HEK293 (cell line): ENCODE results near the gene JMJD7.

ENCODE experiments used
- CTCF ChIA-PET: fragments of 350-600 bp; formaldehyde crosslinking; extraction: SDS; loops from one replicate; lab custom pipeline; 2021; ENCODE audit warnings: antibody characterized with exemption; lab: Yijun Ruan, JAX
- POLR2A ChIA-PET: fragments of 300-600 bp; formaldehyde crosslinking; extraction: SDS; loops from one replicate; lab custom pipeline; 2020; ENCODE audit warnings: antibody characterized with exemption, inconsistent platforms; lab: Yijun Ruan, JAX
- H3K27ac ChIP-seq: fragments of 200-500 bp; sonication (Bioruptor generic); 2 replicates; pipeline ENCODE4 v1.5.1; 2014; ENCODE audit warnings: low read depth, low read length, control low read depth, inconsistent platforms; ENCODE audit errors: extremely low read depth
- H3K36me3 ChIP-seq, 2 experiments: fragments of 200-500 bp in 1 of 2; sonication (Bioruptor generic) in 1 of 2; 1 replicate in 1 of 2; 2 replicates in 1 of 2; pipeline ENCODE4 v1.5.1; 2014 to 2017; ENCODE audit warnings: inconsistent platforms in 2 of 2, low read length in 2 of 2; ENCODE audit not compliant: control insufficient read depth in 2 of 2, insufficient read depth in 1 of 2
- H3K4me1 ChIP-seq: fragments of 200-500 bp; sonication (Bioruptor generic); 2 replicates; pipeline ENCODE4 v1.5.1; 2014; ENCODE audit warnings: mild to moderate bottlenecking, low read length, inconsistent platforms; ENCODE audit not compliant: control insufficient read depth, insufficient read depth
- H3K4me3 ChIP-seq: 2 replicates; pipeline ENCODE4 v1.5.1; 2011; ENCODE audit warnings: low read depth, mild to moderate bottlenecking, control low read depth, low read length, moderate library complexity
- H3K9me3 ChIP-seq: fragments of 200-500 bp; sonication (Bioruptor generic); 2 replicates; pipeline ENCODE4 v1.5.1; 2014; ENCODE audit warnings: low read depth, low read length, inconsistent platforms; ENCODE audit not compliant: control insufficient read depth, insufficient read depth
- BCL11A ChIP-seq: fragments of 450-650 bp; formaldehyde crosslinking; IDR thresholded peaks from 2 replicates; pipeline ENCODE4 v1.5.1; 2016; ENCODE audit warnings: low read depth, missing biosample characterization, missing genetic modification characterization
- KLF17 ChIP-seq: fragments of 450-650 bp; formaldehyde crosslinking; IDR thresholded peaks from 2 replicates; pipeline ENCODE4 v1.5.1; 2016; ENCODE audit warnings: missing biosample characterization, missing genetic modification characterization
- PRDM2 ChIP-seq: fragments of 450-650 bp; formaldehyde crosslinking; IDR thresholded peaks from 2 replicates; pipeline ENCODE4 v1.5.1; 2016; ENCODE audit warnings: missing biosample characterization, missing genetic modification characterization, borderline replicate concordance
- REPIN1 ChIP-seq: fragments of 450-650 bp; formaldehyde crosslinking; IDR thresholded peaks from 2 replicates; pipeline ENCODE4 v1.5.1; 2017; ENCODE audit warnings: missing biosample characterization, missing genetic modification characterization, low read depth
- YY1 ChIP-seq: fragments of 450-650 bp; formaldehyde crosslinking; IDR thresholded peaks from 2 replicates; pipeline ENCODE4 v1.5.1; 2018; ENCODE audit warnings: missing biosample characterization, missing genetic modification characterization
- ZBTB49 ChIP-seq: fragments of 450-650 bp; formaldehyde crosslinking; IDR thresholded peaks from 2 replicates; pipeline ENCODE4 v1.5.1; 2016; ENCODE audit warnings: missing biosample characterization, missing genetic modification characterization, low read depth
- ZBTB6 ChIP-seq: fragments of 450-650 bp; formaldehyde crosslinking; IDR thresholded peaks from 2 replicates; pipeline ENCODE4 v1.5.1; 2017; ENCODE audit warnings: missing biosample characterization, missing genetic modification characterization
- ZFP3 ChIP-seq: fragments of 450-650 bp; formaldehyde crosslinking; IDR thresholded peaks from 2 replicates; pipeline ENCODE4 v1.5.1; 2016; ENCODE audit warnings: low read depth, missing biosample characterization, missing genetic modification characterization
- ZIC2 ChIP-seq: fragments of 450-650 bp; formaldehyde crosslinking; IDR thresholded peaks from 2 replicates; pipeline ENCODE4 v1.5.1; 2016; ENCODE audit warnings: missing biosample characterization, missing genetic modification characterization
- ZNF114 ChIP-seq: fragments of 450-650 bp; formaldehyde crosslinking; IDR thresholded peaks from 2 replicates; pipeline ENCODE4 v1.5.0; 2017; ENCODE audit warnings: missing biosample characterization, missing genetic modification characterization
- ZNF214 ChIP-seq: fragments of 450-650 bp; formaldehyde crosslinking; IDR thresholded peaks from 2 replicates; pipeline ENCODE4 v1.5.1; 2017; ENCODE audit warnings: missing biosample characterization, mild to moderate bottlenecking, missing genetic modification characterization, borderline replicate concordance
- ZNF37A ChIP-seq: fragments of 450-650 bp; IDR thresholded peaks from 2 replicates; pipeline ENCODE4 v1.5.1; 2018; ENCODE audit warnings: missing biosample characterization, missing genetic modification characterization
- ZNF423 ChIP-seq: fragments of 450-650 bp; formaldehyde crosslinking; IDR thresholded peaks from 2 replicates; pipeline ENCODE4 v1.5.1; 2016; ENCODE audit warnings: missing biosample characterization, missing genetic modification characterization
- ZNF48 ChIP-seq: fragments of 450-650 bp; formaldehyde crosslinking; IDR thresholded peaks from 2 replicates; pipeline ENCODE4 v1.5.1; 2016; ENCODE audit warnings: missing biosample characterization, missing genetic modification characterization
- ZNF561 ChIP-seq: fragments of 450-650 bp; IDR thresholded peaks from 2 replicates; pipeline ENCODE4 v1.5.1; 2018; ENCODE audit warnings: missing biosample characterization, missing genetic modification characterization, borderline replicate concordance
- ZNF624 ChIP-seq: fragments of 450-650 bp; formaldehyde crosslinking; IDR thresholded peaks from 2 replicates; pipeline ENCODE4 v1.5.1; 2017; ENCODE audit warnings: missing biosample characterization, missing genetic modification characterization
- ZNF658 ChIP-seq: fragments of 450-650 bp; formaldehyde crosslinking; IDR thresholded peaks from 2 replicates; pipeline ENCODE4; 2016; ENCODE audit warnings: missing biosample characterization, missing genetic modification characterization
- ZNF664 ChIP-seq: fragments of 450-650 bp; formaldehyde crosslinking; IDR thresholded peaks from 2 replicates; pipeline ENCODE4 v1.5.1; 2016; ENCODE audit warnings: missing biosample characterization, missing genetic modification characterization
- ZNF670 ChIP-seq: fragments of 450-650 bp; formaldehyde crosslinking; IDR thresholded peaks from 2 replicates; pipeline ENCODE4 v1.5.1; 2016; ENCODE audit warnings: missing biosample characterization, missing genetic modification characterization, low read depth
- ZNF704 ChIP-seq: fragments of 450-650 bp; formaldehyde crosslinking; IDR thresholded peaks from 2 replicates; pipeline ENCODE4 v1.5.1; 2016; ENCODE audit warnings: missing biosample characterization, missing genetic modification characterization
- ZNF776 ChIP-seq: fragments of 450-650 bp; formaldehyde crosslinking; IDR thresholded peaks from 2 replicates; pipeline ENCODE4 v1.5.0; 2017; ENCODE audit warnings: missing biosample characterization, missing genetic modification characterization, borderline replicate concordance

JMJD7 gene

GRCh38 chr15:41885321-41885720, 57.4 kb downstream of the JMJD7 start:
- Histone ChIP-seq H3K4me1 (no peaks in the 10 kb centered on the region), H3K4me3 (no peak overlapping the region), H3K9me3 (no peaks in the 10 kb centered on the region), H3K27ac (no peak overlapping the region), H3K36me3 (no peaks in the 10 kb centered on the region)
- no peak for TF ChIP-seq REPIN1 (tag by site-specific recombination)
- ChIA-PET CTCF (no interaction called here), POLR2A (no interaction called here)

GRCh38 chr15:41885841-41886240, 57.9 kb downstream of the JMJD7 start:
- Histone ChIP-seq H3K4me3 (no peak overlapping the region), H3K4me1 (no peaks in the 10 kb centered on the region), H3K36me3 (no peaks in the 10 kb centered on the region), H3K27ac (no peak overlapping the region), H3K9me3 (no peaks in the 10 kb centered on the region)
- CTCF ChIA-PET = no interaction called here
- TF ChIP-seq ZNF658 (tag by site-specific recombination) (no peak), ZNF114 (tag by site-specific recombination) (no peak), KLF17 (tag by site-specific recombination) (no peak), ZNF423 (no peak), ZBTB6 (no peak), ZNF624 (no peak), ZNF214 (tag by site-specific recombination) (no peak), ZNF561 (no peak), ZNF48 (tag by site-specific recombination) (no peak), ZBTB49 (tag by site-specific recombination) (no peak), ZNF37A (tag by site-specific recombination) (no peak), BCL11A (tag by site-specific recombination) (no peak), ZFP3 (no peak), ZIC2 (tag by site-specific recombination) (no peak), YY1 (tag by site-specific recombination) (no peak), ZNF704 (tag by site-specific recombination) (no peak), ZNF664 (tag by site-specific recombination) (no peak), ZNF670 (tag by site-specific recombination) (no peak), PRDM2 (no peak), ZNF776 (tag by site-specific recombination) (no peak)
- POLR2A ChIA-PET = no interaction called here
